ENCODE data around the gene TACR2. TPM values are rescaled to one million over a fixed set of nuclear protein-coding genes. Genes with fewer than 3 reads are reported as not detected.

The TACR2 gene
- polyA plus RNA-seq, 2 of the 4 experiments (the other 2 are of a cell fraction), result 0.09 to 0.16 TPM

DNA sequence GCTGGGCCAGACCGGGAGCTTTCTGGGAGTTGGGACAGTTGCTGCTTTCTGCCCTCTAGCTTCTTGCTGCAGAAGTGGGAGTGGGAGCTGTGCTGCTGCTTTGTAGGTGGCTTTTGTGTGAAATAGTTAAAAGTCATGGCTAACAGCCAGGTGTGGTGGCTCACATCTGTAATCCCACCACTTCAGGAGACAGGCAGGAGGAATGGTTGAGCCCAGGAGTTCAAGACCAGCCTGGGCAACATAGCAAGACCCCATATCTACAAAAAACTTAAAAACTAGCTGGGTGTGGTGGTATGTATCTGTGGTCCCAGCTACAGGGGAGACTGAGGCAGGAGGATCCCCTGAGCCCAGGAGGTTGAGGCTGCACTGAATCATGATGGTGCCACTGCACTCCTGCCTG is 13.7 kb downstream of the TACR2 start:
- Histone ChIP-seq H3K4me1 (peaks cover 5% of the 10 kb centered on the region), H3K4me3 (no peak overlapping the region), H3K27ac (no peak overlapping the region), H3K4me2 (no peak overlapping the region), H3K9me3 (no peaks in the 10 kb centered on the region)
- TF ChIP-seq, protein P1, sequence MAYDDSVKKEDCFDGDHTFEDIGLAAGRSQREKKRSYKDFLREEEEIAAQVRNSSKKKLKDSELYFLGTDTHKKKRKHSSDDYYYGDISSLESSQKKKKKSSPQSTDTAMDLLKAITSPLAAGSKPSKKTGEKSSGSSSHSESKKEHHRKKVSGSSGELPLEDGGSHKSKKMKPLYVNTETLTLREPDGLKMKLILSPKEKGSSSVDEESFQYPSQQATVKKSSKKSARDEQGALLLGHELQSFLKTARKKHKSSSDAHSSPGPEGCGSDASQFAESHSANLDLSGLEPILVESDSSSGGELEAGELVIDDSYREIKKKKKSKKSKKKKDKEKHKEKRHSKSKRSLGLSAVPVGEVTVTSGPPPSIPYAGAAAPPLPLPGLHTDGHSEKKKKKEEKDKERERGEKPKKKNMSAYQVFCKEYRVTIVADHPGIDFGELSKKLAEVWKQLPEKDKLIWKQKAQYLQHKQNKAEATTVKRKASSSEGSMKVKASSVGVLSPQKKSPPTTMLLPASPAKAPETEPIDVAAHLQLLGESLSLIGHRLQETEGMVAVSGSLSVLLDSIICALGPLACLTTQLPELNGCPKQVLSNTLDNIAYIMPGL (CRISPR knock-in tag; IDR thresholded peaks at IDR 0.05; ENCODE audit: borderline replicate concordance), result no peak
- no peak for TF ChIP-seq RAD21 (conservative IDR thresholded peaks at IDR 0.05 in 1 of 2, IDR thresholded peaks at IDR 0.05 in 1 of 2)
- ChIA-PET POLR2A (interaction anchor here (0.7 kb wide), 1 partner anchor 237 kb away, joined by 10 read pairs; no protein-coding TSS in a partner anchor), CTCF (interaction anchor here (1.4 to 21.3 kb wide), 5 partner anchors 10 to 235 kb away, joined by 4 to 424 read pairs (median 24); no protein-coding TSS in a partner anchor)
- no peak for DNase-seq (ENCODE audit: low read depth in 1 of 2, low spot score in 1 of 2)
- WGBS (ENCODE audit: missing lambda C conversion rate), result 80% methylated on average over 1 of the region's 1 CpG
- ATAC-seq, result no peak
- FAIRE-seq, result no peak

DNA sequence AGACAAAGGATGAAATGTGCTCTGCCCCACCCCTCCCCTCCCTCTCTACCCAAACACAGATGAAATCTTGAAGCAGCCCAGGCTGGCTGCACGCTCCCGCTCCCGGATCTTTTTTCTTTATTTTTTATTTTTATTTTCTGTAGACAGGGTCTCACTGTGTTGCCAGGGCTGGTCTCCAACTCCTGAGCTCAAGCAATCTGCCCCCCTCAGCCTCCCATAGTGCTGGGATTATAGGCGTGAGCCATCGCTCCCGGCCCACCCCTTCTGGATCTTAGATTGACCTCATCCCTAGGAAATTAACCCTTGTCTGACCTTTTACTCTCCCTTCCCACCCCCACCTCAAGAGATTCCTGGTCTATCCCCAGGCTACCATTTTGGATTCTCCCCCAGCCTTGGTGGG is 14.3 kb downstream of the TACR2 start:
- no peak overlapping the region for H3K4me2 ChIP-seq
- no peak for DNase-seq (ENCODE audit: low read depth in 1 of 2, low spot score in 1 of 2)
- no peak for FAIRE-seq
- no peak overlapping the region for H3K4me3 ChIP-seq
- ChIA-PET CTCF (interaction anchor here (1.1 to 21.3 kb wide), 4 partner anchors 9 to 164 kb away, joined by 3 to 424 read pairs (median 16); no protein-coding TSS in a partner anchor), POLR2A (no interaction called here)
- no peak overlapping the region for H3K27ac ChIP-seq
- H3K4me1 ChIP-seq, result peaks cover 3% of the 10 kb centered on the region; the same call in 1 of the 3 replicates
- H3K9me3 ChIP-seq, result no peaks in the 10 kb centered on the region
- ATAC-seq, result no peak
- TF ChIP-seq TFCP2L1 (CRISPR knock-in tag; IDR thresholded peaks at IDR 0.05) (no peak), ZFP36 (IDR thresholded peaks at IDR 0.05; ENCODE audit: borderline replicate concordance, partially characterized antibody) (no peak), MYC (IDR thresholded peaks at IDR 0.05; ENCODE audit: borderline replicate concordance, low read length) (no peak), ZSCAN20 (CRISPR knock-in tag; IDR thresholded peaks at IDR 0.05) (no peak), MAFK (IDR thresholded peaks at IDR 0.05; ENCODE audit: partially characterized antibody) (no peak), SREBF2 (IDR thresholded peaks at IDR 0.05) (no peak), EP300 (IDR thresholded peaks at IDR 0.05) (no peak), HOXA7 (CRISPR knock-in tag; IDR thresholded peaks at IDR 0.05) (no peak), CBX2 (IDR thresholded peaks at IDR 0.05; ENCODE audit: borderline replicate concordance, low read depth) (no peak), RCOR1 (IDR thresholded peaks at IDR 0.05; ENCODE audit: low read depth, low read length) (no peak), NFE2L2 (conservative IDR thresholded peaks at IDR 0.05; ENCODE audit: low read length) (no peak), ESRRA (IDR thresholded peaks at IDR 0.05; ENCODE audit: borderline replicate concordance, low read length) (no peak), RNF2 (IDR thresholded peaks at IDR 0.05; ENCODE audit: borderline replicate concordance, low read depth) (no peak), ZNF302 (CRISPR knock-in tag; IDR thresholded peaks at IDR 0.05) (no peak)
- TF ChIP-seq, protein P2, sequence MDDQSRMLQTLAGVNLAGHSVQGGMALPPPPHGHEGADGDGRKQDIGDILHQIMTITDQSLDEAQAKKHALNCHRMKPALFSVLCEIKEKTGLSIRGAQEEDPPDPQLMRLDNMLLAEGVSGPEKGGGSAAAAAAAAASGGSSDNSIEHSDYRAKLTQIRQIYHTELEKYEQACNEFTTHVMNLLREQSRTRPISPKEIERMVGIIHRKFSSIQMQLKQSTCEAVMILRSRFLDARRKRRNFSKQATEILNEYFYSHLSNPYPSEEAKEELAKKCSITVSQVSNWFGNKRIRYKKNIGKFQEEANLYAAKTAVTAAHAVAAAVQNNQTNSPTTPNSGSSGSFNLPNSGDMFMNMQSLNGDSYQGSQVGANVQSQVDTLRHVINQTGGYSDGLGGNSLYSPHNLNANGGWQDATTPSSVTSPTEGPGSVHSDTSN (IDR thresholded peaks at IDR 0.05), result no peak
- TF ChIP-seq, protein P3, sequence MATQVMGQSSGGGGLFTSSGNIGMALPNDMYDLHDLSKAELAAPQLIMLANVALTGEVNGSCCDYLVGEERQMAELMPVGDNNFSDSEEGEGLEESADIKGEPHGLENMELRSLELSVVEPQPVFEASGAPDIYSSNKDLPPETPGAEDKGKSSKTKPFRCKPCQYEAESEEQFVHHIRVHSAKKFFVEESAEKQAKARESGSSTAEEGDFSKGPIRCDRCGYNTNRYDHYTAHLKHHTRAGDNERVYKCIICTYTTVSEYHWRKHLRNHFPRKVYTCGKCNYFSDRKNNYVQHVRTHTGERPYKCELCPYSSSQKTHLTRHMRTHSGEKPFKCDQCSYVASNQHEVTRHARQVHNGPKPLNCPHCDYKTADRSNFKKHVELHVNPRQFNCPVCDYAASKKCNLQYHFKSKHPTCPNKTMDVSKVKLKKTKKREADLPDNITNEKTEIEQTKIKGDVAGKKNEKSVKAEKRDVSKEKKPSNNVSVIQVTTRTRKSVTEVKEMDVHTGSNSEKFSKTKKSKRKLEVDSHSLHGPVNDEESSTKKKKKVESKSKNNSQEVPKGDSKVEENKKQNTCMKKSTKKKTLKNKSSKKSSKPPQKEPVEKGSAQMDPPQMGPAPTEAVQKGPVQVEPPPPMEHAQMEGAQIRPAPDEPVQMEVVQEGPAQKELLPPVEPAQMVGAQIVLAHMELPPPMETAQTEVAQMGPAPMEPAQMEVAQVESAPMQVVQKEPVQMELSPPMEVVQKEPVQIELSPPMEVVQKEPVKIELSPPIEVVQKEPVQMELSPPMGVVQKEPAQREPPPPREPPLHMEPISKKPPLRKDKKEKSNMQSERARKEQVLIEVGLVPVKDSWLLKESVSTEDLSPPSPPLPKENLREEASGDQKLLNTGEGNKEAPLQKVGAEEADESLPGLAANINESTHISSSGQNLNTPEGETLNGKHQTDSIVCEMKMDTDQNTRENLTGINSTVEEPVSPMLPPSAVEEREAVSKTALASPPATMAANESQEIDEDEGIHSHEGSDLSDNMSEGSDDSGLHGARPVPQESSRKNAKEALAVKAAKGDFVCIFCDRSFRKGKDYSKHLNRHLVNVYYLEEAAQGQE (IDR thresholded peaks at IDR 0.05), result no peak
- TF ChIP-seq, protein P1 (CRISPR knock-in tag; IDR thresholded peaks at IDR 0.05; ENCODE audit: borderline replicate concordance), result no peak
- TF ChIP-seq, protein P4, sequence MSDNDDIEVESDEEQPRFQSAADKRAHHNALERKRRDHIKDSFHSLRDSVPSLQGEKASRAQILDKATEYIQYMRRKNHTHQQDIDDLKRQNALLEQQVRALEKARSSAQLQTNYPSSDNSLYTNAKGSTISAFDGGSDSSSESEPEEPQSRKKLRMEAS (IDR thresholded peaks at IDR 0.05), result no peak
- TF ChIP-seq, protein P5, sequence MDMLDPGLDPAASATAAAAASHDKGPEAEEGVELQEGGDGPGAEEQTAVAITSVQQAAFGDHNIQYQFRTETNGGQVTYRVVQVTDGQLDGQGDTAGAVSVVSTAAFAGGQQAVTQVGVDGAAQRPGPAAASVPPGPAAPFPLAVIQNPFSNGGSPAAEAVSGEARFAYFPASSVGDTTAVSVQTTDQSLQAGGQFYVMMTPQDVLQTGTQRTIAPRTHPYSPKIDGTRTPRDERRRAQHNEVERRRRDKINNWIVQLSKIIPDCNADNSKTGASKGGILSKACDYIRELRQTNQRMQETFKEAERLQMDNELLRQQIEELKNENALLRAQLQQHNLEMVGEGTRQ (IDR thresholded peaks at IDR 0.05), result no peak
- WGBS (ENCODE audit: missing lambda C conversion rate), result 89% methylated on average over 6 of the region's 6 CpGs
